Activated T-cell treated with anti-CD3 and anti-CD28 coated beads, Interleukin-2, amount 50 U/mL, for 48 hours (primary cell): ENCODE measurements around the gene ARHGEF10L.

ENCODE experiments used
- DNase-seq, 2 experiments: peaks; one replicate each; pipeline ENCODE4 v3.0.0-alpha.2; 2020

The ARHGEF10L gene

GRCh38 chr1:17663646-17664045 lies 124.1 kb downstream of the ARHGEF10L start:
- no peak for DNase-seq

- no peak for DNase-seq
Measured at GRCh38 chr1:17664322-17664721, 124.8 kb downstream of the ARHGEF10L start.

- no peak for DNase-seq
Measured at GRCh38 chr1:17665054-17665453, 125.6 kb downstream of the ARHGEF10L start.

GRCh38 chr1:17665950-17666720 lies 126.6 kb downstream of the ARHGEF10L start:
- no peak for DNase-seq

- DNase-seq, result no peak
Measured at GRCh38 chr1:17667641-17668040, 128.1 kb downstream of the ARHGEF10L start.

GRCh38 chr1:17668195-17668594 lies 128.7 kb downstream of the ARHGEF10L start:
- no peak for DNase-seq

- no peak for DNase-seq
Measured at GRCh38 chr1:17668624-17669175, 129.2 kb downstream of the ARHGEF10L start.

- no peak for DNase-seq
Measured at GRCh38 chr1:17669305-17669704, 129.8 kb downstream of the ARHGEF10L start.

- no peak for DNase-seq
Measured at GRCh38 chr1:17669866-17670451, 130.5 kb downstream of the ARHGEF10L start.

- DNase-seq, result no peak
Measured at GRCh38 chr1:17670587-17671313, 131.3 kb downstream of the ARHGEF10L start.

- no peak for DNase-seq
Measured at GRCh38 chr1:17671314-17671705, 131.8 kb downstream of the ARHGEF10L start.

- DNase-seq, result no peak
Measured at GRCh38 chr1:17671741-17672140, 132.2 kb downstream of the ARHGEF10L start.

GRCh38 chr1:17672226-17672625 lies 132.7 kb downstream of the ARHGEF10L start:
- DNase-seq, result no peak

- no peak for DNase-seq
Measured at GRCh38 chr1:17673329-17674072, 134.0 kb downstream of the ARHGEF10L start.

GRCh38 chr1:17674726-17675500 lies 135.4 kb downstream of the ARHGEF10L start:
- DNase-seq, result no peak

- no peak for DNase-seq
Measured at GRCh38 chr1:17675744-17676143, 136.2 kb downstream of the ARHGEF10L start.

GRCh38 chr1:17676387-17677060 lies 137.0 kb downstream of the ARHGEF10L start:
- no peak for DNase-seq

- DNase-seq, result no peak
Measured at GRCh38 chr1:17678011-17678410, 138.5 kb downstream of the ARHGEF10L start.

GRCh38 chr1:17679856-17680255 lies 140.4 kb downstream of the ARHGEF10L start:
- DNase-seq, result no peak

GRCh38 chr1:17680308-17680707 lies 140.8 kb downstream of the ARHGEF10L start:
- no peak for DNase-seq

- no peak for DNase-seq
Measured at GRCh38 chr1:17682400-17682799, 142.9 kb downstream of the ARHGEF10L start.
